ENCODE data around the gene MDC1. TPM values are rescaled to one million over a fixed set of nuclear protein-coding genes. Genes with fewer than 3 reads are reported as not detected.

The MDC1 gene
- total and polyA plus RNA-seq, 2 of the 13 experiments (the other 11 are each of a cell fraction or from before 2014, with no cell fraction given), result 8.4 to 14.0 TPM

DNA sequence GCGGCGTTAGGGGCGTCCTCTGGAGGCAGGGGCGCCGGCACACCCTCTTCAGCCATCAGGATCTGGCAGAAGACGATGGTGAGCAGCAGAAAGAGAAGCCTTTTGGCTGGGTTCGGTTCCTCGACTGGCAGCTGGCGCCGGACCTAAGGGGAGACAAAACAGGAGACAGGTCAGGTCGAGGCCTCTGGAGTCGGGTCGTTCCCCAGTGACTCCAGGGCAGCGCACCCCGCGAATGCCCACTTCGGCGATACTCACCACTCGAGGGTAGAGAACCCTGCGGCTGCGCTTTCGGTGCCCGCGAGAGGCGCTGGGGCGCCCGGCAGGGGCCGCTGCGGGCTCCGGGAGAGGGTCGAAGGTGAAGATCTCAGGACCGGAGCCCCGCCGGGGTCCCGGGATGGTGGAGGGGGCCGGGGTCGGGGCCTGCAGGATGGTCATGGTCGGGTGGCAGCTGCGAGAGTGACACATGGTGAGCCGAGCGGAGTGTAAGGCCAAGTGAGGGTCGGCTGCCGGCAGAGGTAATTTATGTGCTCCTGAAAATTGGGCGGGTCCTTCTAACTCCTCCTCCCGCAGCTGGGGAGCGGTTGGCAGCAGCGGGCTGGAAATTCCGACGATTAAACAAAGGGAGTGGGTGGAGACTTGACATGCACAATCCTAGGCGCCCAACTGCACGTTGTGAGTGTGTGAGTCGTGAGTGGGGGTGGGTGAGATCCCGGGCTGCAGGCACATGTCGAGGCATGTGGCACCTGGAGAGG is 27.1 kb upstream of the MDC1 start, which contains the start of gene IER3:
TSS of gene IER3 (minus strand) at position 494 of the 752 bp plus-strand sequence. CDS start at position 465, 29 bp downstream.
- intact Hi-C loops (cut with micrococcal nuclease; ENCODE audit: unreplicated experiment), result loop anchor here (1.0 kb wide), 4 partner anchors 20 to 84 kb away; no protein-coding TSS in a partner anchor
- Histone ChIP-seq H3K27ac (ENCODE audit: extremely low read length, insufficient read depth, low read length) (peak within 1 kb of the TSS; percentile 81), H2AFZ (ENCODE audit: low read length) (no peak within 1 kb of the TSS), H3K4me1 (ENCODE audit: insufficient read depth, low read length) (peaks cover 78% of the 10 kb centered on the region), H3K9me3 (ENCODE audit: low read length) (no peaks in the 10 kb centered on the region), H3K27me3 (ENCODE audit: control insufficient read depth in 1 of 2, insufficient read depth in 2 of 2, low read length in 2 of 2) (no peaks in the 10 kb centered on the region; a peak in 1 of 5 replicates), H3K4me2 (ENCODE audit: low read depth, low read length) (peak within 1 kb of the TSS; percentile 91), H3K9ac (ENCODE audit: insufficient read depth, low read depth, low read length) (peak within 1 kb of the TSS; percentile 94), H3K4me3 (replicated peaks in 1 of 3; ENCODE audit: insufficient read depth in 1 of 3, low read depth in 2 of 3, low read length in 3 of 3) (peak within 1 kb of the TSS; percentile 91 to 98 (median 98)), H3K79me2 (ENCODE audit: insufficient read depth, low read length) (peaks cover 27% of the 10 kb centered on the region), H3K36me3 (replicated peaks in 1 of 2; ENCODE audit: control insufficient read depth in 1 of 2, insufficient read depth in 2 of 2, low read length in 2 of 2) (peaks cover 6% of the 10 kb centered on the region in 2 experiments; a peak in 4 of 5 replicates), H4K20me1 (ENCODE audit: insufficient read depth, low read length) (peaks cover 15% of the 10 kb centered on the region)
- 1% methylated on average over 39 of the region's 54 CpGs for WGBS (ENCODE audit: low lambda C conversion rate)
- no TSS peak for BruUV-seq (replicated peaks)
- POLR2A ChIA-PET, result interaction anchor here (0.6 to 16.9 kb wide), 35 partner anchors 10 to 138 kb away, joined by 3 to 414 read pairs (median 5); partner anchors contain the start of genes MDC1, MRPS18B, NRM and TUBB
- peak; percentile 38 for ATAC-seq
- CTCF ChIA-PET (ENCODE audit: low intra/inter-chr PET ratio, low total read pairs), result interaction anchor here (1.5 kb wide), 1 partner anchor 84 kb away, joined by 6 read pairs; no protein-coding TSS in a partner anchor
- peak; percentile 89 for DNase-seq (ENCODE audit: low spot score)
- FAIRE-seq, result peak; percentile 60
- in situ Hi-C loops (cut with HindIII; ENCODE audit: extremely low pct_ligation_motif_present, low pct_unique_long_range_greater_than_20kb), result loop anchor here (5.0 kb wide), 2 partner anchors 83 to 133 kb away; no protein-coding TSS in a partner anchor
- TF ChIP-seq RFXAP (CRISPR knock-in tag; IDR thresholded peaks at IDR 0.05; ENCODE audit: borderline replicate concordance) (peak; percentile 89; the same call in 1 of the 2 replicates), FOSL2 (CRISPR knock-in tag; IDR thresholded peaks at IDR 0.05) (peak; percentile 58), HNRNPK (IDR thresholded peaks at IDR 0.05; ENCODE audit: low read depth, low read length, poor library complexity, severe bottlenecking) (peak; percentile 95), ZNF33A (CRISPR knock-in tag; IDR thresholded peaks at IDR 0.05; ENCODE audit: borderline replicate concordance) (no peak), FUBP1 (CRISPR knock-in tag; IDR thresholded peaks at IDR 0.05; ENCODE audit: borderline replicate concordance) (no peak), ZNF205 (CRISPR knock-in tag; IDR thresholded peaks at IDR 0.05) (peak; percentile 46), SP1 (IDR thresholded peaks at IDR 0.05) (no peak), SP1 (CRISPR knock-in tag; IDR thresholded peaks at IDR 0.05) (peak; percentile 95), ZNF138 (CRISPR knock-in tag; IDR thresholded peaks at IDR 0.05; ENCODE audit: low read depth) (peak; percentile 89; the same call in 1 of the 2 replicates), SATB2 (CRISPR knock-in tag; IDR thresholded peaks at IDR 0.05) (no peak), ZSCAN30 (CRISPR knock-in tag; IDR thresholded peaks at IDR 0.05) (0 out of 2 replicates have a peak, but pooled peaks have one; percentile 54), ZNF572 (CRISPR knock-in tag; IDR thresholded peaks at IDR 0.05) (no peak), ZNF383 (CRISPR knock-in tag; IDR thresholded peaks at IDR 0.05; ENCODE audit: borderline replicate concordance) (no peak; the same call in 1 of the 2 replicates), ZNF446 (CRISPR knock-in tag; IDR thresholded peaks at IDR 0.05) (no peak), MEIS1 (CRISPR knock-in tag; IDR thresholded peaks at IDR 0.05; ENCODE audit: borderline replicate concordance) (0 out of 2 replicates have a peak, but pooled peaks have one; percentile 43), TMF1 (CRISPR knock-in tag; IDR thresholded peaks at IDR 0.05; ENCODE audit: low read depth) (no peak), PITX1 (CRISPR knock-in tag; IDR thresholded peaks at IDR 0.05) (peak; percentile 32; the same call in 1 of the 2 replicates)
- TF ChIP-seq, protein P1, sequence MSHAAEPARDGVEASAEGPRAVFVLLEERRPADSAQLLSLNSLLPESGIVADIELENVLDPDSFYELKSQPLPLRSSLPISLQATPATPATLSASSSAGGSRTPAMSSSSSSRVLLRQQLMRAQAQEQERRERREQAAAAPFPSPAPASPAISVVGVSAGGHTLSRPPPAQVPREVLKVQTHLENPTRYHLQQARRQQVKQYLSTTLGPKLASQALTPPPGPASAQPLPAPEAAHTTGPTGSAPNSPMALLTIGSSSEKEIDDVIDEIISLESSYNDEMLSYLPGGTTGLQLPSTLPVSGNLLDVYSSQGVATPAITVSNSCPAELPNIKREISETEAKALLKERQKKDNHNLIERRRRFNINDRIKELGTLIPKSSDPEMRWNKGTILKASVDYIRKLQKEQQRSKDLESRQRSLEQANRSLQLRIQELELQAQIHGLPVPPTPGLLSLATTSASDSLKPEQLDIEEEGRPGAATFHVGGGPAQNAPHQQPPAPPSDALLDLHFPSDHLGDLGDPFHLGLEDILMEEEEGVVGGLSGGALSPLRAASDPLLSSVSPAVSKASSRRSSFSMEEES (CRISPR knock-in tag; IDR thresholded peaks at IDR 0.05), result no peak

All from HepG2 (cell line).